Spleen (tissue), 11 donors: Measurements from ENCODE around the gene TIMM29. TPM values are rescaled to one million over a fixed set of nuclear protein-coding genes. Genes with fewer than 3 reads are reported as not detected.

ENCODE experiments used
- DNase-seq: peaks from one replicate; pipeline ENCODE4 v3.0.0-alpha.2; 2020
- H3K27ac ChIP-seq, 8 donors: fragments of 200-600 bp; sonication (generic) in 7 of 8; 1 replicate in 4 of 8; 2 replicates in 4 of 8; pipeline versions ENCODE4 v1.5.0 to v1.8.0; 2016 to 2021; ENCODE audit warnings: inconsistent platforms in 4 of 8, mild to moderate bottlenecking in 4 of 8, moderate library complexity in 1 of 8
- H3K27me3 ChIP-seq, 7 donors: fragments of 200-600 bp; sonication (generic) in 6 of 7; replicated peaks in 1 of 7; 1 replicate in 4 of 7; 2 replicates in 3 of 7; pipeline versions ENCODE4 v1.5.0 to v1.8.0; 2016 to 2021; ENCODE audit warnings: inconsistent platforms in 3 of 7, mild to moderate bottlenecking in 1 of 7
- H3K36me3 ChIP-seq, 6 donors: fragments of 200-600 bp; sonication (generic) in 5 of 6; 1 replicate in 4 of 6; 2 replicates in 2 of 6; pipeline versions ENCODE4 v1.5.0 to v1.8.0; 2016 to 2021; ENCODE audit warnings: inconsistent platforms in 2 of 6
- H3K4me1 ChIP-seq, 6 donors: fragments of 200-600 bp; sonication (generic) in 5 of 6; 1 replicate in 3 of 6; 2 replicates in 3 of 6; pipeline versions ENCODE4 v1.5.0 to v1.8.0; 2016 to 2021; ENCODE audit warnings: inconsistent platforms in 3 of 6
- H3K4me3 ChIP-seq, 8 donors: fragments of 200-600 bp; sonication (generic) in 7 of 8; 1 replicate in 4 of 8; 2 replicates in 4 of 8; pipeline versions ENCODE4 v1.5.0 to v1.8.0; 2016 to 2021; ENCODE audit warnings: inconsistent platforms in 4 of 8, mild to moderate bottlenecking in 4 of 8, moderate library complexity in 2 of 8
- H3K9me3 ChIP-seq, 8 donors: fragments of 200-600 bp; sonication (generic) in 7 of 8; 1 replicate in 4 of 8; 2 replicates in 4 of 8; pipeline versions ENCODE4 v1.5.0 to v1.8.0; 2016 to 2021; ENCODE audit warnings: inconsistent platforms in 4 of 8
- POLR2A ChIP-seq, 3 donors: fragments of 450-650 bp; IDR thresholded peaks; one replicate each; pipeline ENCODE4 v1.5.1; 2017; ENCODE audit warnings: antibody characterized with exemption in 3 of 3, mild to moderate bottlenecking in 1 of 3
- POLR2AphosphoS5 ChIP-seq, 3 donors: sonication (generic); formaldehyde crosslinking; IDR thresholded peaks; one replicate each; pipeline ENCODE4 v1.5.1; 2017; ENCODE audit warnings: antibody characterized with exemption in 3 of 3
- WGBS, 5 donors: extraction: QIAGEN DNeasy Blood & Tissue Kit in 3 of 5; methylation state at CpG; one replicate each; pipeline versions ENCODE4 v1.1.5 to v1.1.7; 2013 to 2018; 5-methylcytosine and 5-hydroxymethylcytosine counted together
- intact Hi-C: fragments of 100-400 bp; cut with DNase I; formaldehyde crosslinking; loops from one replicate; pipeline ENCODE4 v1.15.0; 2023; ENCODE audit warnings: low total_unique reads
- polyA plus RNA-seq, 3 donors: library from polyadenylated mRNA; stranded (reverse); fragments of 200-250 nt; gene quantifications; one replicate each; pipeline ENCODE4 v1.2.1, GENCODE V29; 2013
- total RNA-seq, 7 donors: library from RNA; depleted of rRNA in 3 of 7; stranded (reverse); fragments of >200 nt in 3 of 7; fragmentation: NEBNext Ultra II Directional in 4 of 7; extraction: Animal tissue kit (Norgen Biotek cat#: 25700) in 4 of 7; gene quantifications; one replicate each; pipeline versions ENCODE4 v1.1.0 to v1.2.1, GENCODE V29; 2016 to 2021
- TF ChIP-seq, protein P1 (sequence below), 11 experiments: fragments of 200-600 bp in 7 of 11; fragments of 450-650 bp in 4 of 11; sonication (generic) in 4 of 11; IDR thresholded peaks in 8 of 11; conservative IDR thresholded peaks in 3 of 11; 1 replicate in 7 of 11; 2 replicates in 4 of 11; pipeline versions ENCODE4 v1.4.0 to v1.8.0; 2016 to 2021; ENCODE audit warnings: antibody characterized with exemption in 11 of 11, inconsistent platforms in 4 of 11, mild to moderate bottlenecking in 1 of 11
- donor health status: healthy with polysubstance abuse.
- donor health status: DM: no; HTN: no; CAD: no; lungs with moderate emphysema.
- donor health status: DM: no; HTN: no; CAD: no.
- donor health status: Bipolar disorder and iron deficiency.
- donor health status: healthy.
- donor health status: DM: no; HTN: no; CAD: no.
- donor health status: DM: yes; HTN: yes; CAD: no.

Gene TIMM29
- total and polyA plus RNA-seq, 10 donors, result 6.8 to 24.3 (median 19.6) TPM

DNA sequence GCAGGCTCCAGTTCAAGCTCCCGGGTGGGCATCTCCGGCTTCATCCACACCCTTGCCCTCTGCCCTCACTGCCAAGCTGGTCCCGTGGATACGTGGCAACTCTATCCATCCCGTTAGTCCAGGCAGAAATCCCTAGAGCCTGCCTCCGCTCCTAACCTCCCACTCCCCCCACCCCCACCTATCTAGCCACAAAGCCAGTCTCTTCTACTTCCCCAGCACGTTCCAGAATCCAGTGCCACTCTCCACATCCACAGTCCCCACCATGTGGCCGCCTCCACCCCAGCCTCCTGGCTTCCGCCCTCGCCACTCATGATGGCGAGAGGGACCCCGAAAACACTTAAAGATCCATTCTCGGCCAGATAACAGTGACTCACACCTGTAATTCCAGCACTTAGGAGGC, 4.0 kb upstream of the TIMM29 start:
- no peak for TF ChIP-seq POLR2A (IDR thresholded peaks at IDR 0.05)
- no peak for TF ChIP-seq POLR2AphosphoS5 (IDR thresholded peaks at IDR 0.05)
- TF ChIP-seq, protein P1, sequence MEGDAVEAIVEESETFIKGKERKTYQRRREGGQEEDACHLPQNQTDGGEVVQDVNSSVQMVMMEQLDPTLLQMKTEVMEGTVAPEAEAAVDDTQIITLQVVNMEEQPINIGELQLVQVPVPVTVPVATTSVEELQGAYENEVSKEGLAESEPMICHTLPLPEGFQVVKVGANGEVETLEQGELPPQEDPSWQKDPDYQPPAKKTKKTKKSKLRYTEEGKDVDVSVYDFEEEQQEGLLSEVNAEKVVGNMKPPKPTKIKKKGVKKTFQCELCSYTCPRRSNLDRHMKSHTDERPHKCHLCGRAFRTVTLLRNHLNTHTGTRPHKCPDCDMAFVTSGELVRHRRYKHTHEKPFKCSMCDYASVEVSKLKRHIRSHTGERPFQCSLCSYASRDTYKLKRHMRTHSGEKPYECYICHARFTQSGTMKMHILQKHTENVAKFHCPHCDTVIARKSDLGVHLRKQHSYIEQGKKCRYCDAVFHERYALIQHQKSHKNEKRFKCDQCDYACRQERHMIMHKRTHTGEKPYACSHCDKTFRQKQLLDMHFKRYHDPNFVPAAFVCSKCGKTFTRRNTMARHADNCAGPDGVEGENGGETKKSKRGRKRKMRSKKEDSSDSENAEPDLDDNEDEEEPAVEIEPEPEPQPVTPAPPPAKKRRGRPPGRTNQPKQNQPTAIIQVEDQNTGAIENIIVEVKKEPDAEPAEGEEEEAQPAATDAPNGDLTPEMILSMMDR (IDR thresholded peaks at IDR 0.05 in 8 of 11, conservative IDR thresholded peaks at IDR 0.05 in 3 of 11), result no peak
- H3K4me1 ChIP-seq, result peaks cover 10 to 21% (median 18%) of the 10 kb centered on the region in 6 donors
- no peak overlapping the region for H3K4me3 ChIP-seq
- WGBS, 5 donors, result 89 to 95% (median 92%) methylated on average over 13 of the region's 13 CpGs
- H3K27ac ChIP-seq, result no peak overlapping the region
- DNase-seq, result no peak
- intact Hi-C loops, result no loop called here
- H3K36me3 ChIP-seq, result peaks cover 0 to 64% (median 47%) of the 10 kb centered on the region in 6 donors
- H3K9me3 ChIP-seq, result no peaks in the 10 kb centered on the region
- H3K27me3 ChIP-seq, result no peaks in the 10 kb centered on the region

DNA sequence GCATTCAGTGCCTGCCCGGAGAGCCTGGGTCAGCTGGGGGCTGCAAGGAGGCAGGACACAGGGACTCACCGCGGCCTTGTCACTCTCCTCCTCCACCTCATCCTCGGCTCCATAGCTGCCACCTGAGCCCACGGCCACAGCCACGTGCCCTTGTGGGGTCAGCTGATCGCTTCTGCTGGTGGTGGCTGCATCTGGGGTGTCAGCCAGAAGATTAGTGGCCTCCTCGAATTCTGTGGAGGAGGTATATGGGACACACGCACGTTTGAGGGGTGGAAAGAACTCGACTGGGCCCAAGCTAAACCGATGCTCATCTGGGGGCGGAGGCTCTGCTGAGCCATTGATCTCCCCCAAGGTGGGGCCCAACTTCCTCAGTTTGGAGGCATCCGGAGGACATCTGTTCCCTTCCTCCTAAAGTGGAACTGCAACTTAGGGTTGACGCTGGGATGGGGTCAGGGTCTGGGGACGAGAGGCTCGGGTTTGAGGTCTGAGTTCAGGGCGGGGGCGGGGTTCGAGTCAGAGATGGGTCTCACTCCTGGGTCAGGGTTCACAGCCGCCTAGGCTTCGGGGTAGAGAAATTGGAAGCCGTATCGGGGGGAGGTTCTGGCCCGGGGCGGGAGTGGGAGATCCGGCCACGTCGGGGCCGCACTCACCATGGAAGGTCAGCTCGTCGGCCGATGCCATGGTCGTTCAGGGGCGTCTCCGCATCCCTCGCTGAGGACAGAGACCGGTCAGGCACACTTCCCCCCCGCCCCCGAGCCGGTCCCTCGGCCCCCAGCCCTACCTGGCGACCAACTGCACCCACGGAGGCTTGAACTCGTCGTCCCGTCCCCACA, 665 bp upstream of the TIMM29 start:
- Histone ChIP-seq H3K9me3 (no peaks in the 10 kb centered on the region), H3K27ac (peak overlapping the region; percentile 73 to 92 (median 86)), H3K27me3 (no peaks in the 10 kb centered on the region), H3K4me3 (peak overlapping the region; percentile 79 to 100 (median 98)), H3K36me3 (peaks cover 0 to 64% (median 19%) of the 10 kb centered on the region in 6 donors), H3K4me1 (peaks cover 14 to 51% (median 37%) of the 10 kb centered on the region in 6 donors)
- intact Hi-C loops, result no loop called here
- no peak for DNase-seq
- TF ChIP-seq, protein P1 (IDR thresholded peaks at IDR 0.05 in 8 of 11, conservative IDR thresholded peaks at IDR 0.05 in 3 of 11), result no peak
- TF ChIP-seq POLR2AphosphoS5 (IDR thresholded peaks at IDR 0.05) (no peak), POLR2A (IDR thresholded peaks at IDR 0.05) (no peak)
- WGBS, 5 donors, result 8 to 12% (median 10%) methylated on average over 20 to 47 of the region's 47 CpGs

DNA sequence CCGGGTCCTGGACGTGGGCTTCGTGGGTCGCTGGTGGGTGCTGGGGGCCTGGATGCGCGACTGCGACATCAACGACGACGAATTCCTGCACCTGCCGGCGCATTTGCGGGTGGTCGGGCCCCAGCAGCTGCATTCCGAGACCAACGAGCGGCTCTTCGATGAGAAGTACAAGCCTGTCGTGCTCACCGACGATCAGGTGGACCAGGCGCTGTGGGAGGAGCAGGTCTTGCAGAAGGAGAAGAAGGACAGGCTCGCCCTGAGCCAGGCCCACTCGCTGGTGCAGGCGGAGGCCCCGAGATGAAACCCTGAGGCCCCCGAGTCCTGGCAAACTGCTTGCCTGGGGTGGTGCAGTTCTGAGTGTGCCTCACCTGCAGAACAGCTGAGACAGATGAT, 787 bp downstream of the TIMM29 start:
- TF ChIP-seq, protein P1 (IDR thresholded peaks at IDR 0.05 in 8 of 11, conservative IDR thresholded peaks at IDR 0.05 in 3 of 11), result no peak
- TF ChIP-seq POLR2A (IDR thresholded peaks at IDR 0.05), result no peak
- TF ChIP-seq POLR2AphosphoS5 (IDR thresholded peaks at IDR 0.05), result no peak
- Histone ChIP-seq H3K4me1 (peaks cover 14 to 51% (median 37%) of the 10 kb centered on the region in 6 donors), H3K4me3 (peak overlapping the region; percentile 79 to 100 (median 98)), H3K9me3 (no peaks in the 10 kb centered on the region), H3K27me3 (no peaks in the 10 kb centered on the region), H3K27ac (peak overlapping the region in 6 of 8 donors; percentile 83 to 92 (median 86)), H3K36me3 (peaks cover 0 to 60% (median 10%) of the 10 kb centered on the region in 6 donors)
- WGBS, 5 donors, result 7 to 32% (median 14%) methylated on average over 3 to 27 of the region's 27 CpGs
- intact Hi-C loops, result no loop called here
- peak; percentile 78 for DNase-seq

DNA sequence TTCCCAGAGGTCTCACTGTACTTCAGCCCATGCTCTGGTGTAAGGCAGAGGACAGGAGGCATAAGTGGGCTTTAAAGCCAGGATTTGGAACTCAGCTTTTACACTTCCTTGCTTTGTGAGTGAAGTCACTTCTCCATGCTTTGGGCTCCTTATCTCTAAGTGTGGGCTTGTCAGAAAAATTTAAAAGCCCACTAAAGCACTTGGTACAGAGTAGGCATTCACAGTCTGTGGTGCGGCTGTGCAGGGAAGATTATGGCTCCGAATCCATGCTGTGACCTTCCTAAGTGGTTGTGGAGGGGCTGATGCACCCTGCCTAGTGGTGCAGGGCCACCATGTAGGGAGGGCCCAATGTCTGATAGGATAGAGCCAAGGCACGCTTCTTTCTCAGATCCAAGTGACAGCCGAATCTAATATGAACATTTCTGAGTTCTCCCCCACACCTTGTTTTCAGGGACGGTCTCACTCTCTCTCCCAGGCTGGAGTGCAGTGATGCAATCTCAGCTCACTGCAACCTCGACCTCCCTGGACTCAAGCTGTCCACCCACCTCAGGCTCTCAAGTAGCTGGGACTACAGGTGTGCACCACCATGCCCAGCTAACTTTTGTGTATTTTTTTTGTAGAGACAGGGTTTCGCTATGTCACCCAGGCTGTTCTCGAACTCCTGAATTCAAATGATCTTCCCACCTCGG, 6.9 kb downstream of the TIMM29 start:
- Histone ChIP-seq H3K27me3 (no peaks in the 10 kb centered on the region), H3K4me3 (no peak overlapping the region), H3K27ac (no peak overlapping the region), H3K36me3 (peaks cover 0 to 35% (median 9%) of the 10 kb centered on the region in 6 donors), H3K9me3 (no peaks in the 10 kb centered on the region), H3K4me1 (peaks cover 2 to 36% (median 16%) of the 10 kb centered on the region in 6 donors)
- intact Hi-C loops, result no loop called here
- TF ChIP-seq, protein P1 (IDR thresholded peaks at IDR 0.05 in 8 of 11, conservative IDR thresholded peaks at IDR 0.05 in 3 of 11), result no peak
- TF ChIP-seq POLR2AphosphoS5 (IDR thresholded peaks at IDR 0.05) (no peak), POLR2A (IDR thresholded peaks at IDR 0.05) (no peak)
- WGBS, 5 donors, result 85 to 94% (median 91%) methylated on average over 9 of the region's 9 CpGs
- DNase-seq, result no peak
